IMR-90 (cell line): ENCODE data around the gene MOB3B. TPM values are rescaled to one million over a fixed set of nuclear protein-coding genes. Genes with fewer than 3 reads are reported as not detected.

Experiments
- ATAC-seq: fragments of 200-7000 bp; cut with Tn5 transposase; 2 replicates; pipeline ENCODE4 v1.9.1; 2020; ENCODE audit warnings: low read depth, mild to moderate bottlenecking, moderate library complexity
- BruUV-seq: library from RNA; stranded (reverse); fragments of 400-500 nt; replicated peaks from 2 replicates; lab custom pipeline; 2021; lab: Mats Ljungman, UMichigan
- CTCF ChIA-PET: fragments of 300-600 bp; formaldehyde crosslinking; extraction: SDS; loops from one replicate; lab custom pipeline; 2021; ENCODE audit warnings: antibody characterized with exemption; lab: Yijun Ruan, JAX
- POLR2A ChIA-PET: fragments of 300-600 bp; sonication (Branson Sonifier 250); formaldehyde crosslinking; loops from one replicate; lab custom pipeline; 2022; ENCODE audit warnings: antibody characterized with exemption; ENCODE audit not compliant: unreplicated experiment; lab: Charles Lee
- DNase-seq: peaks from one replicate; pipeline ENCODE4 v3.0.0; 2013
- H2AFZ ChIP-seq: replicated peaks from 2 replicates; pipeline ENCODE3; 2013; ENCODE audit warnings: low read length, mild to moderate bottlenecking; ENCODE audit not compliant: poor library complexity
- H2AK5ac ChIP-seq: 2 replicates; pipeline ENCODE4 v1.6.1; 2013; ENCODE audit warnings: low read depth, low read length, inconsistent platforms
- H2AK9ac ChIP-seq: replicated peaks from 2 replicates; pipeline ENCODE3; 2013; ENCODE audit warnings: mild to moderate bottlenecking, low read depth, low read length, moderate library complexity; ENCODE audit not compliant: poor library complexity
- H2BK120ac ChIP-seq: 2 replicates; pipeline ENCODE4 v1.6.1; 2013; ENCODE audit warnings: low read depth, low read length, inconsistent platforms
- H2BK15ac ChIP-seq: 3 replicates; pipeline ENCODE4 v1.6.1; 2013; ENCODE audit warnings: low read depth, low read length, inconsistent platforms
- H2BK20ac ChIP-seq: 2 replicates; pipeline ENCODE4 v1.6.1; 2013; ENCODE audit warnings: low read depth, mild to moderate bottlenecking, inconsistent platforms, low read length, moderate library complexity
- H2BK5ac ChIP-seq: 2 replicates; pipeline ENCODE4 v1.6.1; 2013; ENCODE audit warnings: mild to moderate bottlenecking, low read depth, low read length, inconsistent platforms; ENCODE audit not compliant: poor library complexity, severe bottlenecking
- H3K14ac ChIP-seq: replicated peaks from 2 replicates; pipeline ENCODE4 v1.6.1; 2013; ENCODE audit warnings: low read depth, low read length, inconsistent platforms
- H3K18ac ChIP-seq: 2 replicates; pipeline ENCODE4 v1.6.1; 2013; ENCODE audit warnings: low read depth, low read length, control low read depth
- H3K23ac ChIP-seq: 2 replicates; pipeline ENCODE4 v1.6.1; 2013; ENCODE audit warnings: low read depth, low read length, inconsistent platforms
- H3K27ac ChIP-seq: 2 replicates; pipeline ENCODE4 v1.5.1; 2013; ENCODE audit warnings: mild to moderate bottlenecking, control low read depth, low read length; ENCODE audit not compliant: insufficient read depth
- H3K27me3 ChIP-seq: 2 replicates; pipeline ENCODE4 v1.6.1; 2013; ENCODE audit warnings: low read length; ENCODE audit not compliant: control insufficient read depth, insufficient read depth
- H3K36me3 ChIP-seq: 2 replicates; pipeline ENCODE4 v1.6.1; 2013; ENCODE audit warnings: low read length, mixed read lengths; ENCODE audit not compliant: control insufficient read depth, insufficient read depth
- H3K4ac ChIP-seq: 2 replicates; pipeline ENCODE4 v1.6.1; 2013; ENCODE audit warnings: low read depth, low read length, inconsistent platforms
- H3K4me1 ChIP-seq: 2 replicates; pipeline ENCODE4 v1.6.1; 2013; ENCODE audit warnings: low read length, mixed read lengths; ENCODE audit not compliant: control insufficient read depth, insufficient read depth
- H3K4me2 ChIP-seq: 2 replicates; pipeline ENCODE4 v1.6.1; 2013; ENCODE audit warnings: low read depth, mild to moderate bottlenecking, control low read depth, low read length, moderate library complexity
- H3K4me3 ChIP-seq: 2 replicates; pipeline ENCODE4 v1.5.1; 2013; ENCODE audit warnings: low read depth, mild to moderate bottlenecking, control low read depth, low read length, moderate library complexity; ENCODE audit not compliant: insufficient read depth
- H3K56ac ChIP-seq: 2 replicates; pipeline ENCODE4 v1.6.1; 2013; ENCODE audit warnings: low read length, inconsistent platforms; ENCODE audit not compliant: insufficient read depth; ENCODE audit errors: extremely low read depth
- H3K79me1 ChIP-seq, 2 experiments: 2 replicates each; pipeline ENCODE4 v1.6.1; 2013; ENCODE audit warnings: low read length in 2 of 2, inconsistent platforms in 1 of 2, low read depth in 1 of 2
- H3K9ac ChIP-seq: 2 replicates; pipeline ENCODE4 v1.6.1; 2013; ENCODE audit warnings: low read depth, low read length, control low read depth
- H3K9me1 ChIP-seq: 2 replicates; pipeline ENCODE4 v1.6.1; 2013; ENCODE audit warnings: low read length, inconsistent platforms; ENCODE audit not compliant: insufficient read depth
- H3K9me3 ChIP-seq: 2 replicates; pipeline ENCODE4 v1.6.1; 2013; ENCODE audit warnings: low read length; ENCODE audit not compliant: control insufficient read depth, insufficient read depth
- H4K20me1 ChIP-seq: 2 replicates; pipeline ENCODE4 v1.6.1; 2013; ENCODE audit warnings: low read length, inconsistent platforms; ENCODE audit not compliant: insufficient read depth
- H4K5ac ChIP-seq: 2 replicates; pipeline ENCODE4 v1.6.1; 2013; ENCODE audit warnings: mild to moderate bottlenecking, low read depth, low read length, control low read depth
- H4K8ac ChIP-seq, 2 experiments: 2 replicates each; pipeline ENCODE4 v1.6.1; 2013; ENCODE audit warnings: low read depth in 2 of 2, low read length in 2 of 2, control low read depth in 1 of 2, inconsistent platforms in 1 of 2
- H4K91ac ChIP-seq: 2 replicates; pipeline ENCODE4 v1.6.1; 2013; ENCODE audit warnings: low read depth, low read length, inconsistent platforms; ENCODE audit not compliant: insufficient read depth
- BHLHE40 ChIP-seq: fragments of 150-350 bp; IDR thresholded peaks from 2 replicates; pipeline ENCODE4 v1.6.1; 2016; ENCODE audit warnings: mild to moderate bottlenecking, low read depth, low read length
- CEBPB ChIP-seq: IDR thresholded peaks from 2 replicates; pipeline ENCODE4 v1.6.1; 2012; ENCODE audit warnings: low read depth, low read length, improper control_type of control experiment
- CHD1 ChIP-seq: IDR thresholded peaks from 2 replicates; pipeline ENCODE4 v1.6.1; 2012; ENCODE audit warnings: low read depth, low read length, improper control_type of control experiment
- FOS ChIP-seq: fragments of 150-350 bp; IDR thresholded peaks from 2 replicates; pipeline ENCODE4 v1.6.1; 2016; ENCODE audit warnings: low read depth, low read length
- MAFK ChIP-seq: IDR thresholded peaks from 2 replicates; pipeline ENCODE4 v1.6.1; 2012; ENCODE audit warnings: low read depth, low read length, improper control_type of control experiment
- MAZ ChIP-seq: IDR thresholded peaks from 2 replicates; pipeline ENCODE4 v1.6.1; 2012; ENCODE audit warnings: low read depth, mild to moderate bottlenecking, low read length, improper control_type of control experiment, moderate library complexity, borderline replicate concordance
- MXI1 ChIP-seq: IDR thresholded peaks from 2 replicates; pipeline ENCODE4 v1.6.1; 2012; ENCODE audit warnings: low read depth, mild to moderate bottlenecking, low read length, moderate library complexity, borderline replicate concordance
- NFE2L2 ChIP-seq: fragments of 150-350 bp; IDR thresholded peaks from 2 replicates; pipeline ENCODE4 v1.6.1; 2016; ENCODE audit warnings: low read depth, mild to moderate bottlenecking, low read length
- POLR2A ChIP-seq: IDR thresholded peaks from 2 replicates; pipeline ENCODE4 v1.6.1; 2012; ENCODE audit warnings: mild to moderate bottlenecking, low read depth, low read length
- RAD21 ChIP-seq: IDR thresholded peaks from 2 replicates; pipeline ENCODE4 v1.6.1; 2012; ENCODE audit warnings: low read length, improper control_type of control experiment
- RCOR1 ChIP-seq: IDR thresholded peaks from 2 replicates; pipeline ENCODE4 v1.6.1; 2012; ENCODE audit warnings: mild to moderate bottlenecking, low read length, improper control_type of control experiment; ENCODE audit not compliant: insufficient replicate concordance
- RFX5 ChIP-seq: IDR thresholded peaks from 2 replicates; pipeline ENCODE4 v1.8.0; 2012; ENCODE audit warnings: low read depth, mild to moderate bottlenecking, low read length, moderate library complexity
- SMC3 ChIP-seq: fragments of 150-350 bp; IDR thresholded peaks from 2 replicates; pipeline ENCODE4 v1.6.1; 2016; ENCODE audit warnings: low read depth, mild to moderate bottlenecking, antibody characterized with exemption, low read length, moderate library complexity
- whole genome bisulfite sequencing, 2 experiments: methylation state at CpG; one replicate each; pipeline versions ENCODE4 v1.1.5 to v1.1.7; 2013; ENCODE audit warnings: missing lambda C conversion rate in 2 of 2; ENCODE audit not compliant: insufficient read length in 1 of 2; ENCODE audit errors: extremely low coverage in 2 of 2; 5-methylcytosine and 5-hydroxymethylcytosine counted together
- dilution Hi-C: fragments of 300-500 bp; cut with HindIII; formaldehyde crosslinking; loops from one replicate; pipeline ENCODE4 v1.14.3; 2018; ENCODE audit warnings: low sequenced_read_pairs; ENCODE audit not compliant: unreplicated experiment
- in situ Hi-C: fragments of 300-500 bp; cut with MboI; formaldehyde crosslinking; loops from 3 replicates; pipeline ENCODE4 v1.14.3; 2019; ENCODE audit warnings: low sequenced_read_pairs, inconsistent platforms, mixed read lengths
- intact Hi-C: fragments of 100-400 bp; cut with micrococcal nuclease; formaldehyde crosslinking; loops from 2 replicates; pipeline ENCODE4 v1.10.0; 2022
- polyA plus RNA-seq, 3 experiments: library from polyadenylated mRNA; depleted of rRNA; stranded (reverse); fragments of >200 nt; gene quantifications; 2 replicates each; pipeline ENCODE4 v1.2.3, GENCODE V29; 2012; ENCODE audit warnings: low replicate concordance in 1 of 3
- total RNA-seq: library from RNA; depleted of rRNA; stranded (reverse); fragments of >200 nt; gene quantifications from 2 replicates; pipeline ENCODE4 v1.2.3, GENCODE V29; 2012
- TF ChIP-seq, protein P1 (sequence below): conservative IDR thresholded peaks from 2 replicates; pipeline ENCODE4 v1.5.1; 2012; ENCODE audit warnings: mild to moderate bottlenecking, low read depth, low read length, improper control_type of control experiment
- TF ChIP-seq, protein P2 (sequence below): fragments of 150-350 bp; IDR thresholded peaks from 2 replicates; pipeline ENCODE4 v1.6.1; 2017; ENCODE audit warnings: mild to moderate bottlenecking, antibody characterized with exemption, low read length, low read depth
- TF ChIP-seq, protein P3 (sequence below): fragments of 150-350 bp; IDR thresholded peaks from 2 replicates; pipeline ENCODE4 v1.6.1; 2016; ENCODE audit warnings: low read depth, mild to moderate bottlenecking, low read length, moderate library complexity, borderline replicate concordance

MOB3B gene
- total and polyA plus RNA-seq, 2 of the 4 experiments (the other 2 are of a cell fraction), result under 0.01 to 0.02 TPM

DNA sequence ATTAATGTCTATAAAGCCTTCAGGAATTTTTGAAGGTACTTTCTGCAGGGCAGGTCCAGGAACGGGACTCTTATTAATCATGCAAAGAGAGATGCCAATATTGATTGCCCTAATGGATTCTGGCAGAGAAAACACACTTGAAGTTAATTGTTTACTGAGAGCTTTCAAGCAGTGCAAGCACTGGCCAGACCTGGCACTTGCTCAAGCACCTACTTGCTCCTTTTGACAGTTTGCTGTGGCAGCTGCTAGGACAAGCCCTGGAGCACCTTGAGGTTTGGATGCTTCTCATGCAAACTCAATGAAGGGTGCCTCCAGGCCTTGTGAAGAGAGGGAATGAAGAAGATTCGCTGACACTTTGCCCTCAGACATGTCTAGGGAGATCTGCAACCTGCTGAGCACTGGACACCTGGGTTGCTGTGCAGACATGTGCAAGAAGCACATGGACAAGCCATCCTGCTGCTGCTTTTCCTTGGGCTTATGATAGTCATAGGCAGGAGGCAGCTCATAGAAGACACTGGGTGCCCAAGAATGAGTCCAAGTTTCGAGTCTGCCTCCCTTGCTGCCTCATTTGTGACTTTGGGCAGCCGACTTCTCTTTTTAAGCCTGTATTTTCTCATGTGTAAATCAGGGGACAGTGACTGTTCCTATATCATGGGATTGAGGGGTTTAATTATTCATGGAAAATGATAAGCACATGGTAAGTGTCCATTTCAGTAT is 143.8 kb downstream of the MOB3B start:
- Histone ChIP-seq H3K4me2 (no peak overlapping the region), H4K8ac (no peak overlapping the region)
- no peak for ATAC-seq

More for the DNA sequence above, 143.8 kb downstream of the MOB3B start:
- H4K20me1 ChIP-seq, result no peaks in the 10 kb centered on the region
- no peaks in the 10 kb centered on the region for H3K4me1 ChIP-seq
- no peaks in the 10 kb centered on the region for H3K9me1 ChIP-seq
- H2BK20ac ChIP-seq, result no peak overlapping the region
- H3K27me3 ChIP-seq, result peaks cover 3% of the 10 kb centered on the region; the same call in 1 of the 2 replicates
- no peak overlapping the region for H2AK9ac ChIP-seq
- H2BK5ac ChIP-seq, result no peak overlapping the region
- H3K9ac ChIP-seq, result no peak overlapping the region
- in situ Hi-C loops (no loop called here), intact Hi-C loops (no loop called here), dilution Hi-C loops (no loop called here)
- H3K9me3 ChIP-seq, result no peaks in the 10 kb centered on the region
- no peak overlapping the region for H3K4ac ChIP-seq
- H2BK15ac ChIP-seq, result no peak overlapping the region
- H4K5ac ChIP-seq, result no peak overlapping the region
- POLR2A ChIA-PET, result no interaction called here
- no TSS peak for BruUV-seq
- H3K56ac ChIP-seq, result no peak overlapping the region
- no peak overlapping the region for H3K18ac ChIP-seq
- no peak overlapping the region for H2BK120ac ChIP-seq
- no peak overlapping the region for H3K4me3 ChIP-seq
- no peak overlapping the region for H2AK5ac ChIP-seq
- no peak overlapping the region for H4K91ac ChIP-seq
- no peak overlapping the region for H3K27ac ChIP-seq
- no peak overlapping the region for H3K23ac ChIP-seq
- no peak overlapping the region for H3K14ac ChIP-seq
- TF ChIP-seq FOS, result no peak
- TF ChIP-seq MAFK, result no peak
- TF ChIP-seq RCOR1, result no peak
- TF ChIP-seq BHLHE40, result no peak
- TF ChIP-seq MAZ, result no peak
- TF ChIP-seq, protein P1, sequence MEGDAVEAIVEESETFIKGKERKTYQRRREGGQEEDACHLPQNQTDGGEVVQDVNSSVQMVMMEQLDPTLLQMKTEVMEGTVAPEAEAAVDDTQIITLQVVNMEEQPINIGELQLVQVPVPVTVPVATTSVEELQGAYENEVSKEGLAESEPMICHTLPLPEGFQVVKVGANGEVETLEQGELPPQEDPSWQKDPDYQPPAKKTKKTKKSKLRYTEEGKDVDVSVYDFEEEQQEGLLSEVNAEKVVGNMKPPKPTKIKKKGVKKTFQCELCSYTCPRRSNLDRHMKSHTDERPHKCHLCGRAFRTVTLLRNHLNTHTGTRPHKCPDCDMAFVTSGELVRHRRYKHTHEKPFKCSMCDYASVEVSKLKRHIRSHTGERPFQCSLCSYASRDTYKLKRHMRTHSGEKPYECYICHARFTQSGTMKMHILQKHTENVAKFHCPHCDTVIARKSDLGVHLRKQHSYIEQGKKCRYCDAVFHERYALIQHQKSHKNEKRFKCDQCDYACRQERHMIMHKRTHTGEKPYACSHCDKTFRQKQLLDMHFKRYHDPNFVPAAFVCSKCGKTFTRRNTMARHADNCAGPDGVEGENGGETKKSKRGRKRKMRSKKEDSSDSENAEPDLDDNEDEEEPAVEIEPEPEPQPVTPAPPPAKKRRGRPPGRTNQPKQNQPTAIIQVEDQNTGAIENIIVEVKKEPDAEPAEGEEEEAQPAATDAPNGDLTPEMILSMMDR, result no peak
- no peak for TF ChIP-seq POLR2A
- TF ChIP-seq CEBPB, result no peak
- no peak for TF ChIP-seq NFE2L2
- TF ChIP-seq SMC3, result no peak
- TF ChIP-seq, protein P2, sequence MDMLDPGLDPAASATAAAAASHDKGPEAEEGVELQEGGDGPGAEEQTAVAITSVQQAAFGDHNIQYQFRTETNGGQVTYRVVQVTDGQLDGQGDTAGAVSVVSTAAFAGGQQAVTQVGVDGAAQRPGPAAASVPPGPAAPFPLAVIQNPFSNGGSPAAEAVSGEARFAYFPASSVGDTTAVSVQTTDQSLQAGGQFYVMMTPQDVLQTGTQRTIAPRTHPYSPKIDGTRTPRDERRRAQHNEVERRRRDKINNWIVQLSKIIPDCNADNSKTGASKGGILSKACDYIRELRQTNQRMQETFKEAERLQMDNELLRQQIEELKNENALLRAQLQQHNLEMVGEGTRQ, result no peak
- TF ChIP-seq MXI1, result no peak
- TF ChIP-seq, protein P3, sequence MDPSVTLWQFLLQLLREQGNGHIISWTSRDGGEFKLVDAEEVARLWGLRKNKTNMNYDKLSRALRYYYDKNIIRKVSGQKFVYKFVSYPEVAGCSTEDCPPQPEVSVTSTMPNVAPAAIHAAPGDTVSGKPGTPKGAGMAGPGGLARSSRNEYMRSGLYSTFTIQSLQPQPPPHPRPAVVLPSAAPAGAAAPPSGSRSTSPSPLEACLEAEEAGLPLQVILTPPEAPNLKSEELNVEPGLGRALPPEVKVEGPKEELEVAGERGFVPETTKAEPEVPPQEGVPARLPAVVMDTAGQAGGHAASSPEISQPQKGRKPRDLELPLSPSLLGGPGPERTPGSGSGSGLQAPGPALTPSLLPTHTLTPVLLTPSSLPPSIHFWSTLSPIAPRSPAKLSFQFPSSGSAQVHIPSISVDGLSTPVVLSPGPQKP, result no peak
- TF ChIP-seq RAD21, result no peak
- TF ChIP-seq RFX5, result no peak
- TF ChIP-seq CHD1, result no peak
- H3K36me3 ChIP-seq, result no peaks in the 10 kb centered on the region
- no peak for DNase-seq
- no peaks in the 10 kb centered on the region for H3K79me1 ChIP-seq
- 21% methylated on average over 4 of the region's 4 CpGs; no CpG with 5 or more reads in 1 of the 2 experiments for WGBS, 2 experiments
- no peak overlapping the region for H2AFZ ChIP-seq
- CTCF ChIA-PET, result interaction anchor here (0.6 kb wide), 1 partner anchor 14 kb away, joined by 3 read pairs; no protein-coding TSS in a partner anchor
